KMS-11 (cell line): ENCODE measurements around the gene ADAP1.

Experiments used
- H2AFZ ChIP-seq: fragments of 200-600 bp; sonication (generic); 2 replicates; pipeline ENCODE4 v1.6.1; 2016; ENCODE audit warnings: antibody characterized with exemption, mixed run types, low read depth
- H3K27ac ChIP-seq: fragments of 200-600 bp; sonication (generic); 2 replicates; pipeline ENCODE4 v1.6.1; 2016; ENCODE audit warnings: mild to moderate bottlenecking, mixed run types
- H3K27me3 ChIP-seq: fragments of 200-600 bp; sonication (generic); 2 replicates; pipeline ENCODE4 v1.6.1; 2017; ENCODE audit warnings: mild to moderate bottlenecking, low read depth, mixed run types, moderate library complexity; ENCODE audit not compliant: insufficient read depth
- H3K36me3 ChIP-seq: fragments of 200-600 bp; sonication (generic); 2 replicates; pipeline ENCODE4 v1.6.1; 2017; ENCODE audit warnings: mild to moderate bottlenecking, mixed run types; ENCODE audit not compliant: insufficient read depth
- H3K4me1 ChIP-seq: fragments of 200-600 bp; sonication (generic); 2 replicates; pipeline ENCODE4 v1.6.1; 2016; ENCODE audit warnings: mild to moderate bottlenecking, low read depth, mixed run types; ENCODE audit not compliant: poor library complexity, severe bottlenecking
- H3K4me2 ChIP-seq: fragments of 200-600 bp; sonication (generic); 2 replicates; pipeline ENCODE4 v1.7.0; 2016; ENCODE audit warnings: mild to moderate bottlenecking, mixed run types
- H3K4me3 ChIP-seq: fragments of 200-600 bp; sonication (generic); IDR thresholded peaks from 2 replicates; pipeline ENCODE4 v1.6.1; 2017; ENCODE audit warnings: low read depth, low read length, mixed read lengths; ENCODE audit not compliant: insufficient read depth
- H3K79me2 ChIP-seq: fragments of 200-600 bp; sonication (generic); 2 replicates; pipeline ENCODE4 v1.6.1; 2016; ENCODE audit warnings: low read depth, mixed run types; ENCODE audit not compliant: insufficient read depth
- H3K9ac ChIP-seq: fragments of 200-600 bp; sonication (generic); 2 replicates; pipeline ENCODE4 v1.6.1; 2016; ENCODE audit warnings: mild to moderate bottlenecking, mixed run types
- H4K20me1 ChIP-seq: fragments of 200-600 bp; sonication (generic); 2 replicates; pipeline ENCODE4 v1.6.1; 2016; ENCODE audit warnings: mild to moderate bottlenecking, mixed run types; ENCODE audit not compliant: insufficient read depth
- TF ChIP-seq, protein P1 (sequence below): fragments of 200-600 bp; sonication (generic); conservative IDR thresholded peaks from 2 replicates; pipeline ENCODE4 v1.6.1; 2017; ENCODE audit warnings: low read depth, mild to moderate bottlenecking, antibody characterized with exemption, low read length, moderate library complexity, mixed read lengths

ADAP1 gene

DNA sequence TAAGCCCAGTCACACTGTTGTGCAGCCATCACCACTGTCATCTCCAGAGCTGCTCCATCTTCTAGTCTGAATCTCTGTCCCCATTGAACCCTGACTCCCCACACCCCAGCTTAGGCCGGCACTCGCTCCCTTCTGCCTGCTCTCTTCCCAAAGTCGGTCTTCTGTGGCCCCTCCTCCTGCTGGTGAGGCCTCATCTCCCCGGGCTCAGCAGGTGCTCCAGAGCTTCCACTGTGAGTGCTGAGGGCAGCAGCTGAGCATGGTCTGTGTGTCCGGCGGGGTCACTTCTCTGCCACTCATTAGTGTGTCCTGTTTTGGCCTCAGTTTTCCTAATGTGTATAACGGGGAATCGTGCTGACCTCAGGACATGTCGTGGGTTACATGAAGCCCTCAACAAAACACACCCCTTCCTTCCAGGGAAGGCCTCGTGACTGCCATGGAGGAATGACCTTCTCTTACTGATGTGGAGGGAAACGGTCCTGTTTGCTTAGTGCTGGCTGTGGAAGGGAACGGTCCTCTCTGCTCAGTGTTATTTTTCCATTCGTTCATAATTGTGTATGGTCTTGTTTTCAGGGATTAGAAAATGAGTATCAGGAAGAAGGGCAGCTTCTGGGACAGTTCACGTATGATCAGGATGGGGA is 82.5 kb downstream of the ADAP1 start:
- TF ChIP-seq, protein P1, sequence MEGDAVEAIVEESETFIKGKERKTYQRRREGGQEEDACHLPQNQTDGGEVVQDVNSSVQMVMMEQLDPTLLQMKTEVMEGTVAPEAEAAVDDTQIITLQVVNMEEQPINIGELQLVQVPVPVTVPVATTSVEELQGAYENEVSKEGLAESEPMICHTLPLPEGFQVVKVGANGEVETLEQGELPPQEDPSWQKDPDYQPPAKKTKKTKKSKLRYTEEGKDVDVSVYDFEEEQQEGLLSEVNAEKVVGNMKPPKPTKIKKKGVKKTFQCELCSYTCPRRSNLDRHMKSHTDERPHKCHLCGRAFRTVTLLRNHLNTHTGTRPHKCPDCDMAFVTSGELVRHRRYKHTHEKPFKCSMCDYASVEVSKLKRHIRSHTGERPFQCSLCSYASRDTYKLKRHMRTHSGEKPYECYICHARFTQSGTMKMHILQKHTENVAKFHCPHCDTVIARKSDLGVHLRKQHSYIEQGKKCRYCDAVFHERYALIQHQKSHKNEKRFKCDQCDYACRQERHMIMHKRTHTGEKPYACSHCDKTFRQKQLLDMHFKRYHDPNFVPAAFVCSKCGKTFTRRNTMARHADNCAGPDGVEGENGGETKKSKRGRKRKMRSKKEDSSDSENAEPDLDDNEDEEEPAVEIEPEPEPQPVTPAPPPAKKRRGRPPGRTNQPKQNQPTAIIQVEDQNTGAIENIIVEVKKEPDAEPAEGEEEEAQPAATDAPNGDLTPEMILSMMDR = no peak
- Histone ChIP-seq H2AFZ (no peak overlapping the region), H4K20me1 (no peaks in the 10 kb centered on the region), H3K4me3 (no peak overlapping the region), H3K4me2 (no peak overlapping the region), H3K4me1 (peaks cover 5% of the 10 kb centered on the region), H3K36me3 (peaks cover 5% of the 10 kb centered on the region; the same call in 1 of the 2 replicates), H3K27ac (no peak overlapping the region), H3K79me2 (no peaks in the 10 kb centered on the region), H3K27me3 (no peaks in the 10 kb centered on the region), H3K9ac (no peak overlapping the region)

DNA sequence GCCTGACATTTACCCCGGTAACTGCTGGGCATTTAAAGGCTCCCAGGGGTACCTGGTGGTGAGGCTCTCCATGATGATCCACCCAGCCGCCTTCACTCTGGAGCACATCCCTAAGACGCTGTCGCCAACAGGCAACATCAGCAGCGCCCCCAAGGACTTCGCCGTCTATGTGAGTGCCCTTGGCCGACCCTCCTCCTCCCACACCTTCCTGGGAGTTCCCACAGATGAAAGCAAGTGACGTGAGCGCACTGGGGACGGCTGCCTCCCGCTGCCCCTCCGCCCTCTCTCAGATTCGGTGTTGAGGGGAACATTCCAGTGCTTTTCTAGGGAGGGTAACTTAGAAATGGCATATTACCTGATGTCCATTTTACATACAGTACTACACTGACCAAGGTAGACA is 85.1 kb downstream of the ADAP1 start:
- Histone ChIP-seq H3K36me3 (peaks cover 5% of the 10 kb centered on the region; the same call in 1 of the 2 replicates), H3K4me1 (no peaks in the 10 kb centered on the region), H3K9ac (no peak overlapping the region), H3K4me2 (no peak overlapping the region), H3K27me3 (no peaks in the 10 kb centered on the region), H4K20me1 (no peaks in the 10 kb centered on the region), H3K79me2 (no peaks in the 10 kb centered on the region), H2AFZ (no peak overlapping the region), H3K27ac (no peak overlapping the region), H3K4me3 (no peak overlapping the region)
- TF ChIP-seq, protein P1 = no peak

DNA sequence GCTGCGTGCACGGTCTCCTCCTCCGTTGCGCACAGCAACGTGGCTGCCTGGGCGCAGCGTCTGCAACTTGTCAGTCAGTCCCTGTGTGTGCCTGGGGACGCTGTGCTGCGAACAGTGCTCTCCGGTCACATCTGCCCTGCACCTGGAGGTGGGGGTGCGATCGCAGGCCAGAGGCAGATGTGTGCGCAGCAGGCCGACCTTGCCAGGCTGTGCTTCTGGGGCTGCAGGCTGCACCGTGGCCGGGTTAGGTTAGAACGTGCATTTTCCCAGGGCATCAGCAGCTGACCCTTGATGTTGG is 86.3 kb downstream of the ADAP1 start:
- Histone ChIP-seq H3K4me1 (no peaks in the 10 kb centered on the region), H3K36me3 (peaks cover 5% of the 10 kb centered on the region; the same call in 1 of the 2 replicates), H3K4me2 (no peak overlapping the region), H2AFZ (no peak overlapping the region), H3K4me3 (no peak overlapping the region), H4K20me1 (no peaks in the 10 kb centered on the region), H3K27me3 (no peaks in the 10 kb centered on the region), H3K79me2 (no peaks in the 10 kb centered on the region), H3K27ac (no peak overlapping the region), H3K9ac (no peak overlapping the region)
- TF ChIP-seq, protein P1 = no peak

DNA sequence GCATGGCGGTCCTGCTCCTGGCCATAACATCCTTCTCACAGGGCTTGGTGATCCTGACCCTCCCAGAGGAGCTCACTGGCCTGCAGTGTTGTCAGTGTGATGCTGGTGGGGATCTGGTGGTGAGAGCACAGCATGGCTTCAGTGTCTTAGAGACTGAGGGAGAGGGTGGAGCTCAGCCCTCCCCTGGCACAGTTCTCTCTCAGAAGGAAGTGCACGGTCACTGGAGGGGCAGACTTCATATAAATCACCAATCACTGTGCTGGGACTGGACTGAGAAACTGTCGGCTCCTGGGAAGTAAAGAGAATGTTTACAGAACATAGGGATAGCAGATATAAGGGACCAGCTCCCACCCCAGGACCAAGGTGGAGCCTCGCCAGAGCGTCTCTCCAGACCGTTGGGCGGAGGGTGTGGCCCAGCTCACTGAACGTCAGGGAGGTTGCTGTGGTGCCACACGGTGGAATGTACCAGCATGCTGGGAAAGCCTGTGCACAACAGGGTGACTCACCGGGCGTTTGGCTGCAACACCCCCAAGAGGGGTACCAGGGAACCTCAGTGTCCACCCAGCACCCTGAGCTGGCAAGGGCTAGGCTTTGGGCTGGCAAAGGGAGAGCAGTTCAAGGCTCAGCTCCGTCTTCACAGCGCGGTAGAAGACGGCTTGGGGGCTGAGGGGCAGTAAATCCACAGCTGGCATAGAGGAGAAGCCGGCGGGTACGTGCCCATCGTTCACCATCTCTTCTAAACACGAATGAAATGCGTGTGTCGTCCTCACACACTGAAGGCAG is 86.9 kb downstream of the ADAP1 start:
- Histone ChIP-seq H3K4me3 (no peak overlapping the region), H3K79me2 (no peaks in the 10 kb centered on the region), H4K20me1 (no peaks in the 10 kb centered on the region), H3K27ac (no peak overlapping the region), H3K4me1 (no peaks in the 10 kb centered on the region), H3K27me3 (no peaks in the 10 kb centered on the region), H3K36me3 (peaks cover 5% of the 10 kb centered on the region; the same call in 1 of the 2 replicates), H2AFZ (no peak overlapping the region), H3K9ac (no peak overlapping the region), H3K4me2 (no peak overlapping the region)
- TF ChIP-seq, protein P1 = no peak
